ENCODE data around the gene PDIA4. TPM values are rescaled to one million over a fixed set of nuclear protein-coding genes. Genes with fewer than 3 reads are reported as not detected.

Gene PDIA4
- total and polyA plus RNA-seq, 2 of the 8 experiments (the other 6 are each of a cell fraction or from before 2014, with no cell fraction given), result 119 to 303 TPM

GRCh38 chr7:148987751-148988512 lies 40.4 kb downstream of the PDIA4 start:
- Histone ChIP-seq H2AFZ (ENCODE audit: low read length) (peak overlapping the region; percentile 82), H3K79me1 (ENCODE audit: low read depth, low read length) (no peaks in the 10 kb centered on the region), H3K23me2 (ENCODE audit: low read depth, low read length) (peaks cover 7% of the 10 kb centered on the region; the same call in 1 of the 2 replicates)

More at GRCh38 chr7:148987751-148988512, 40.4 kb downstream of the PDIA4 start:
- Histone ChIP-seq H2BK15ac (ENCODE audit: low read length) (no peak overlapping the region), H2BK12ac (ENCODE audit: low read depth, low read length) (no peak overlapping the region), H2BK5ac (ENCODE audit: low read depth, low read length) (peak overlapping the region; percentile 3; the same call in 1 of the 2 replicates), H2AK5ac (ENCODE audit: low read depth, low read length) (no peak overlapping the region), H3K9ac (replicated peaks in 1 of 4; ENCODE audit: extremely low read depth in 1 of 4, low read depth in 3 of 4, low read length in 3 of 4) (peak overlapping the region; percentile 8 to 68 (median 30); a peak in 6 of 7 replicates), H3K79me2 (ENCODE audit: control insufficient read depth in 1 of 2, insufficient read depth in 2 of 2, low read length in 2 of 2) (no peaks in the 10 kb centered on the region), H2BK120ac (replicated peaks; ENCODE audit: low read depth, low read length) (no peak overlapping the region), H3K4me3 (ENCODE audit: extremely low read depth in 1 of 4, insufficient read depth in 2 of 4, low read depth in 3 of 4, low read length in 4 of 4) (peak overlapping the region; percentile 59 to 81 (median 70)), H3K36me3 (ENCODE audit: control insufficient read depth in 2 of 4, insufficient read depth in 4 of 4, low read length in 3 of 4) (no peaks in the 10 kb centered on the region), H3K23ac (ENCODE audit: insufficient read length) (no peak overlapping the region), H3K4me2 (ENCODE audit: insufficient read depth in 1 of 2, low read depth in 2 of 2, low read length in 2 of 2) (peak overlapping the region; percentile 86 to 90), H3K4ac (replicated peaks; ENCODE audit: insufficient read length, low read depth, low read length) (no peak overlapping the region), H3K27ac (ENCODE audit: low read depth, low read length) (peak overlapping the region; percentile 58), H3K14ac (ENCODE audit: insufficient read length) (no peak overlapping the region), H2BK20ac (ENCODE audit: low read length) (no peak overlapping the region), H4K20me1 (replicated peaks in 1 of 2; ENCODE audit: control insufficient read depth in 1 of 2, insufficient read depth in 2 of 2, low read length in 2 of 2) (no peaks in the 10 kb centered on the region), H3K4me1 (replicated peaks in 1 of 4; ENCODE audit: control insufficient read depth in 3 of 4, insufficient read depth in 4 of 4, low read length in 3 of 4) (peaks cover 0 to 10% (median 4%) of the 10 kb centered on the region in 4 experiments; a peak in 5 of 7 replicates), H3K9me3 (ENCODE audit: insufficient read depth in 2 of 2, low read depth in 1 of 2, low read length in 1 of 2) (no peaks in the 10 kb centered on the region; a peak in 1 of 4 replicates), H3K56ac (replicated peaks; ENCODE audit: insufficient read length, low read depth, low read length) (peak overlapping the region; percentile 59), H3K18ac (ENCODE audit: extremely low read depth, low read length) (0 out of 2 replicates have a peak overlapping the region, but pooled peaks have one; percentile 11), H4K8ac (ENCODE audit: extremely low read depth, insufficient read depth, low read length) (no peak overlapping the region), H3K27me3 (replicated peaks in 1 of 4; ENCODE audit: control insufficient read depth in 3 of 4, extremely low read depth in 1 of 4, insufficient read depth in 3 of 4, low read length in 3 of 4) (no peaks in the 10 kb centered on the region), H4K91ac (replicated peaks; ENCODE audit: insufficient read length, low read length) (no peak overlapping the region), H4K5ac (ENCODE audit: insufficient read length, low read depth, low read length) (peak overlapping the region; percentile 35)
- TF ChIP-seq SIN3A (conservative IDR thresholded peaks at IDR 0.05 in 1 of 2, IDR thresholded peaks at IDR 0.05 in 1 of 2; ENCODE audit: low read depth in 1 of 2, low read length in 2 of 2), result no peak; a peak in 1 of 4 replicates
- no peak for TF ChIP-seq KDM1A (IDR thresholded peaks at IDR 0.05; ENCODE audit: borderline replicate concordance, low read length)
- TF ChIP-seq TAF7 (optimal IDR thresholded peaks at IDR 0.05; ENCODE audit: borderline replicate concordance, low read depth, low read length), result peak; percentile 25
- peak; percentile 59 for TF ChIP-seq ASH2L (IDR thresholded peaks at IDR 0.05; ENCODE audit: low read length)
- peak; percentile 41 for TF ChIP-seq KDM4A (IDR thresholded peaks at IDR 0.05; ENCODE audit: low read depth, low read length, severe bottlenecking)
- no peak for TF ChIP-seq TBP (IDR thresholded peaks at IDR 0.05; ENCODE audit: low read depth, low read length)
- peak in 1 of 2 experiments; percentile 17; a peak in 2 of 3 replicates for TF ChIP-seq POLR2A (IDR thresholded peaks at IDR 0.05; ENCODE audit: control extremely low read depth in 1 of 2, low read depth in 2 of 2, low read length in 2 of 2)
- TF ChIP-seq BACH1 (IDR thresholded peaks at IDR 0.05; ENCODE audit: low read length), result no peak
- WGBS, 2 experiments (ENCODE audit: extremely low coverage in 1 of 2, insufficient coverage in 1 of 2, insufficient read length in 1 of 2, insufficient replicate concordance in 2 of 2, low coverage in 1 of 2, low lambda C conversion rate in 2 of 2, missing lambda C conversion rate in 1 of 2), result 12% methylated on average over 9 of the region's 9 CpGs; no CpG with 5 or more reads in 1 of the 2 experiments
- ChIA-PET POLR2A (ENCODE audit: partially characterized antibody) (interaction anchor here (0.8 to 1.6 kb wide), 5 partner anchors 11 to 39 kb away, joined by 3 to 5 read pairs (median 4); no protein-coding TSS in a partner anchor), CTCF (ENCODE audit: partially characterized antibody) (interaction anchor here (1.2 to 1.5 kb wide), 3 partner anchors 13 to 84 kb away, joined by 3 to 14 read pairs (median 3); no protein-coding TSS in a partner anchor)
- FAIRE-seq, result no peak
- no peak for DNase-seq (ENCODE audit: low read depth in 1 of 2, low spot score in 2 of 2)
